Skeletal muscle satellite cell (primary cell): ENCODE data around the gene SPSB1.
"Not testable (repeated sequence)": the region's sequence is repeated elsewhere in the genome, so short reads cannot be mapped to it uniquely, and the experiment has no call there.

Source experiments
- H3K27me3 ChIP-seq: 2 replicates; pipeline ENCODE4 v1.7.0; 2013; ENCODE audit warnings: low read length; ENCODE audit not compliant: control insufficient read depth, insufficient read depth
- H3K36me3 ChIP-seq: 2 replicates; pipeline ENCODE4 v1.7.0; 2013; ENCODE audit warnings: mild to moderate bottlenecking, control low read depth, low read length; ENCODE audit not compliant: insufficient read depth
- H3K4me1 ChIP-seq: 2 replicates; pipeline ENCODE4 v1.7.0; 2013; ENCODE audit warnings: low read length; ENCODE audit not compliant: control insufficient read depth, insufficient read depth
- H3K4me2 ChIP-seq: 2 replicates; pipeline ENCODE4 v1.7.0; 2013; ENCODE audit warnings: mild to moderate bottlenecking, low read length
- H3K4me3 ChIP-seq: 2 replicates; pipeline ENCODE4 v1.7.0; 2013; ENCODE audit warnings: low read length
- H3K9ac ChIP-seq: 2 replicates; pipeline ENCODE4 v1.7.0; 2013; ENCODE audit warnings: mild to moderate bottlenecking, low read depth, low read length, moderate library complexity
- H3K9me3 ChIP-seq: replicated peaks from 2 replicates; pipeline ENCODE4 v1.7.0; 2013; ENCODE audit warnings: mild to moderate bottlenecking, control low read depth, low read length

The SPSB1 gene

DNA sequence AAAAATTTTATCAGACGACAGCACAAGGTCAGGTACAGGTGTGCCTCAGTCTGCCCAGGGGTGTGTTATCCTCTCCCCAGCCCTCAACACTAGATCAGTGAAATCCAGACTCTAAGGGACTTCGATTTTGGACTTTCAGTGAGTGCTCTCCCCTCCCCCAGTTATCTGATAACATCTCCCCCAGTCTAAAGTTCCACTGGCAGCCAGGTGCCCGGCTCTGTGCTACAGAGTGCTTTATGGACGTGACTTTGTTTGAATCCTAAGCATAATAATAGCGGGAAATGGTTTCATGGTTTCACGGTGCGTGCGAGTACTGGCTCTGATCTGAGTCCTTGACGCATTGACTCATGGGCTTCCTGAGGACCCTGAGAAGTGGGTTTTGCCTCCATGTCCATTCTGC is 3.2 kb downstream of the SPSB1 start:
- H3K4me3 ChIP-seq, result no peak overlapping the region
- H3K27me3 ChIP-seq, result no peaks in the 10 kb centered on the region
- no peak overlapping the region for H3K4me2 ChIP-seq
- peaks cover 41% of the 10 kb centered on the region for H3K4me1 ChIP-seq
- H3K9ac ChIP-seq, result no peak overlapping the region
- H3K36me3 ChIP-seq, result peaks cover 6% of the 10 kb centered on the region
- H3K9me3 ChIP-seq, result no peaks in the 10 kb centered on the region

GRCh38 chr1:9296850-9297249 is 4.2 kb downstream of the SPSB1 start:
- Histone ChIP-seq H3K4me1 (peaks cover 41% of the 10 kb centered on the region), H3K4me2 (no peak overlapping the region), H3K36me3 (peaks cover 11% of the 10 kb centered on the region), H3K9ac (no peak overlapping the region), H3K9me3 (no peaks in the 10 kb centered on the region), H3K27me3 (no peaks in the 10 kb centered on the region), H3K4me3 (no peak overlapping the region)

DNA sequence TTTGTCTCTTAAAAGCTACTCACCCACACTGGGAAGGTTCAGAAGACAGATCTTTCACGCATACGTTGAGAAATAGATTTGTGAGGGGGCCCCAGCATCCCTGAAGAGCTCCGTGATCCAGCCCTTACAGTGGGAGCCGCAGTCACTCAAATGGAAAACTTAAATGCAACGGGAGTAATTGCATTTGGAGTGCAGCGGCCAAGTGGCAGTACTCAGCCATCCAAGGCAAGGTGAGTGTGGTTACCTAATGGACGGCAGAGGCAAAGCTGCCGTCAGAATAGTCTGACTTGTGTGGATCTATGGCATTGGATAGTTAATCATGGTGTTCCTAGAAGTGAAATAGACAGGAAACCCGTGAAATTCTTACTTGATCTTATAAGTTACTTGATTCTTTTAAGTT is 5.1 kb downstream of the SPSB1 start:
- no peak overlapping the region for H3K4me3 ChIP-seq
- no peak overlapping the region for H3K4me2 ChIP-seq
- H3K9me3 ChIP-seq, result no peaks in the 10 kb centered on the region
- no peak overlapping the region for H3K9ac ChIP-seq
- no peaks in the 10 kb centered on the region for H3K27me3 ChIP-seq
- H3K36me3 ChIP-seq, result peaks cover 13% of the 10 kb centered on the region
- H3K4me1 ChIP-seq, result peaks cover 45% of the 10 kb centered on the region

DNA sequence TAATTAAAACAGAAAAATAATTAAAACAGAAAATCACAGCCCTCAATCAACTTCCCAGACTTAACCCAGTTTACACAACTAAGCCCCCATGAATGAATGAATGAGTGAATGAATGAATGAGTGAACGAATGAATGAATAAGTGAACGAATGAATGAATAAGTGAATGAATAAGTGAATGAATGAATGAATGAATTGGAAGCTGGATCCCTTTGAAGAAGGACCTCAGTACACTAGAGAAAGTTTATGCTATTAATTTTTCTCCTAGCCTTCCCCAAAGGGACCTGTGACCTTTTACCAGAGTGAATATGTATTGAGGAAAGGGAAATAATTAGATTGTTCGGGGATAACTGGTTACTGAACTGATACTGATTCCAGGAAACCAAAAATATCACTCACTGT is 5.6 kb downstream of the SPSB1 start:
- H3K9me3 ChIP-seq, result no peaks in the 10 kb centered on the region
- peaks cover 50% of the 10 kb centered on the region for H3K4me1 ChIP-seq
- H3K36me3 ChIP-seq, result peaks cover 13% of the 10 kb centered on the region

DNA sequence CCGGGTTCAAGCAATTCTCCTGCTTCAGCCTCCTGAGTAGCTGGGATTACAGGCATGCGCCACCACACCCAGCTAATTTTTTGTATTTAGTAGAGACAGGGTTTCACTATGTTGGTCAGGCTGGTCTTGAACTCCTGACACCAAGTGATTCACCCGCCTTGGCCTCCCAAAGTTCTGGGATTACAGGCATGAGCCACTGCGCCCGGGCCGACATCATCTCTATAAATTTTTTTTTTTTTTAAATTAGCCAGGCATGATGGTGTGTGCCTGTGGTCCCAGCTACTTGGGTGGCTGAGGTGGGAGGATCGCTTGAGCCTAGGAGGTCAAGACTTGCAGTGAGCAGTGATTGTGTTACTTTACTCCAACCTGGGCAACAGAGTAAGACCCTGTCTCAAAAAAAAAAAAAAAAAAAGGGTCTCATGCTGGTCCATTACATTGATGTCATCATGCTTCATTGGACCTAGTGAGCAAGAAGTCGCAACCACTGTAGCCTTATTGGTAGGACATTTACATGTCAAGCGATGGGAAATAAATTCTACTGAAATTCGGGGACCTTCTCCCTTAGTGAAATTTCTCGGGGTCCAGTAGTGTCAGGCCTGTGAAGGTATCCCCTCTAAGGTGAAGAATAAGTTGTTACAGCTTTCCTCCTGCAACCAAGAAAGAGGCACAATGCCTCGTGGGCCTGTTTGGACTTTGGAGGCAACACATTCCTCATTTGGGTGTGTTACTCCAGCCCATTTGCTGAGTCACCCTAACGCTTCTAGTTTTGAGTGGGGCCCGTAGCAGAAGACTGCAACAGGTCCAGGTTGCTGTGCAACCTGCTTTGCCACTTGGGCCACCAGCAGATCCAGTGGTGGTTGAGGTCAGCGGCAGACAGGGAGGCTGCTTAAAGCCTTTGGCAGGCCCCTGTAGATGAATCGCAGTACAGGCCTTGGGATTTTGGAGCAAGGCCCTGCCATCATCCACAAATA is 7.2 kb downstream of the SPSB1 start:
- H3K4me2 ChIP-seq, result peak overlapping the region; percentile 58
- H3K4me3 ChIP-seq, H3K27me3 ChIP-seq, H3K9me3 ChIP-seq, H3K9ac ChIP-seq: not testable (repeated sequence)
- peaks cover 46% of the 10 kb centered on the region for H3K4me1 ChIP-seq
- peaks cover 13% of the 10 kb centered on the region for H3K36me3 ChIP-seq

More for the DNA sequence above, 5.6 kb downstream of the SPSB1 start:
- H3K27me3 ChIP-seq, result no peaks in the 10 kb centered on the region
- H3K4me2 ChIP-seq, result no peak overlapping the region
- H3K4me3 ChIP-seq, result no peak overlapping the region
- H3K9ac ChIP-seq, result no peak overlapping the region

DNA sequence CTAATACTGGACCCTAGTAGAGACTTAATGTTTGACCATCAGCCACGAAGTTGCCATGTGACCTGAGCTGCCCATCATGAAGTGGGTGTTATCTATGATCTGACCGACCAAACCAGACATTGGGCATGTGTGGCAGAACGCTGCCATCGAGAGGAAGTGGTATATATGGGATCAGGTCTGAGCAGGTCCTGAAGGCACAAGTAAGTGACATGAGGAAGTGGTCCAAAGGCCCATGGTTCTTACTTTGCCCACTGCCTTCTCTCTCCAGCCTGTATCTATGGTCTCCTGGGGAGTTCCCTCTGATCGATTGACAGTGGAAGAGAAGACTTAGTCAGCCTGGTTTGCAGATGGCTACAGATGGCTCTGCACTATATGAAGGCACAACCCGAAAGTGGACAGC is 7.9 kb downstream of the SPSB1 start:
- H3K9me3 ChIP-seq, result no peaks in the 10 kb centered on the region
- peaks cover 13% of the 10 kb centered on the region for H3K36me3 ChIP-seq
- H3K27me3 ChIP-seq, result no peaks in the 10 kb centered on the region
- peaks cover 39% of the 10 kb centered on the region for H3K4me1 ChIP-seq
- peak overlapping the region; percentile 58 for H3K4me2 ChIP-seq
- H3K9ac ChIP-seq, result no peak overlapping the region
- H3K4me3 ChIP-seq, result no peak overlapping the region

GRCh38 chr1:9302745-9303524 is 10.2 kb downstream of the SPSB1 start:
- H3K9ac ChIP-seq, result peak overlapping the region; percentile 30
- H3K4me2 ChIP-seq, result peak overlapping the region; percentile 46
- H3K4me1 ChIP-seq, result peaks cover 38% of the 10 kb centered on the region
- H3K9me3 ChIP-seq, result no peaks in the 10 kb centered on the region
- no peaks in the 10 kb centered on the region for H3K27me3 ChIP-seq
- peak overlapping the region; percentile 2 for H3K4me3 ChIP-seq
- H3K36me3 ChIP-seq, result peaks cover 9% of the 10 kb centered on the region

- Histone ChIP-seq H3K9me3 (no peaks in the 10 kb centered on the region), H3K9ac (no peak overlapping the region), H3K36me3 (peaks cover 9% of the 10 kb centered on the region), H3K27me3 (no peaks in the 10 kb centered on the region), H3K4me2 (no peak overlapping the region), H3K4me3 (no peak overlapping the region), H3K4me1 (peaks cover 38% of the 10 kb centered on the region)
These were observed 11.2 kb downstream of the SPSB1 start for GRCh38 chr1:9303916-9304315.

DNA sequence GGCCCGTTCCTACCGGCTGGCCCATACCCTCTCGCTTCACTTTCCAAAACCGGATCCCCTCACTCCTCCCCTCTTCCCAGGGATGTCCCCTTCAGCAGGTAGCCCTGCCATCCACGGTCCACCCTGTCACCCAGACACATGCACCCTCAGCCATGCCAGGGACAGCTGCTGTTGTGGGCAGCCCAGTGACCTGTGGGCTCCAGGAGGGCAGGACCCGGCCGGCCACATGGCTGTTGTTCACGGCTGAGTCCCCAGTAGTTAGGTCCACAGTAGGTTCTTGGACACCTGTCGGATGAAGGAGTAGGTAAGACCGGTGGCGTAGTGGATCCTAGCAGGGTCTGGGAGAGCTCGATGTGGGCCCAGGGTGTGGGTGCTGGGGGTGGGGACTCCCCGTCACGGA is 12.5 kb downstream of the SPSB1 start:
- Histone ChIP-seq H3K4me3 (no peak overlapping the region), H3K9ac (no peak overlapping the region), H3K9me3 (no peaks in the 10 kb centered on the region), H3K4me2 (no peak overlapping the region), H3K36me3 (peaks cover 9% of the 10 kb centered on the region), H3K4me1 (peaks cover 32% of the 10 kb centered on the region), H3K27me3 (no peaks in the 10 kb centered on the region)

DNA sequence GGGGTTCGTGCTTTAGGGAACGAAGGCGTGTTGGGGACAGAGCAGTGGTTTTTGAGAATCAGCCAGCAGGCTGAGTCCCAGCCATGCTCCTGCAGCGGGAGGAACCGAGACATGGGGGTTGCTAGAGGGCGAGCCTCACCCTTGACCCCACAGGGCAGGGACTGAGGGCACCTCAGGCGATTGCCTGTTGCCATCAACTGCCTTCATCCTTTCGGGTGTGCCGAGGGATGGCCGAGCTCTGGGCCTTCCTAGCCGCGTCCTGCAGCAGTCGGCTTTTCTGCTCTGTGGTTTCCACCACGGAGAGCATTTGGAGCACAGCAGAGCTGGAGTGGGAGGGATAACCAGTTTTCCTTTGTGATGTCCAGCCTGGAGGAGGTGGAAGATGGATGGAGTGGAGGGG is 13.3 kb downstream of the SPSB1 start:
- no peak overlapping the region for H3K4me3 ChIP-seq
- H3K36me3 ChIP-seq, result peaks cover 6% of the 10 kb centered on the region
- H3K4me2 ChIP-seq, result no peak overlapping the region
- H3K9ac ChIP-seq, result no peak overlapping the region
- no peaks in the 10 kb centered on the region for H3K27me3 ChIP-seq
- no peaks in the 10 kb centered on the region for H3K9me3 ChIP-seq
- peaks cover 24% of the 10 kb centered on the region for H3K4me1 ChIP-seq

DNA sequence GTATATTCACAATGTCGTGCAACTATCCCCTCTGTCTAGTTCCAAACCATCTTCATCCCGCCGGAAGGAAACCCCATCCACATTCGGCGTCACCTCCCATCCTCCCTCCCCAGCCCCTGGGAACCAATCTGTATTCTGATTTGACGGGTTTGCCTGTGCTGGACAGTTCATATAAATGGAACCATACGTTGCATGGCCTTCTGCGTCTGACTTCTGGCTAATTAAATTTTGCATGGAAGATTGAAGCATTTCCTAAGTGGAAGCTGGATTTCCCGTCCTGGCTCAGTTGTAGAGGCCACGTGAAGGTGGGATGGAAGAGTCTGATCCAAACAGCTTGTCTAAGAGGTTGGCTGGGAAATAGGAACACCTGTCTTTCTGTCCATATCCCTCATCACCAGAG is 14.6 kb downstream of the SPSB1 start:
- Histone ChIP-seq H3K9me3 (no peaks in the 10 kb centered on the region), H3K4me1 (peaks cover 16% of the 10 kb centered on the region), H3K9ac (no peak overlapping the region), H3K27me3 (no peaks in the 10 kb centered on the region), H3K4me3 (no peak overlapping the region), H3K4me2 (no peak overlapping the region), H3K36me3 (no peaks in the 10 kb centered on the region)
